C4-2B (cell line): ENCODE results near the gene AUTS2.

Experiments
- H3K27ac ChIP-seq: fragments of 450-650 bp; 2 replicates; pipeline ENCODE4 v1.5.1; 2017
- ZFX ChIP-seq: fragments of 450-650 bp; IDR thresholded peaks from 2 replicates; pipeline ENCODE4 v1.6.1; 2017
- TF ChIP-seq, protein P1 (sequence below): fragments of 450-650 bp; conservative IDR thresholded peaks from 2 replicates; pipeline ENCODE4 v1.5.1; 2017; ENCODE audit warnings: mild to moderate bottlenecking

Gene AUTS2

DNA sequence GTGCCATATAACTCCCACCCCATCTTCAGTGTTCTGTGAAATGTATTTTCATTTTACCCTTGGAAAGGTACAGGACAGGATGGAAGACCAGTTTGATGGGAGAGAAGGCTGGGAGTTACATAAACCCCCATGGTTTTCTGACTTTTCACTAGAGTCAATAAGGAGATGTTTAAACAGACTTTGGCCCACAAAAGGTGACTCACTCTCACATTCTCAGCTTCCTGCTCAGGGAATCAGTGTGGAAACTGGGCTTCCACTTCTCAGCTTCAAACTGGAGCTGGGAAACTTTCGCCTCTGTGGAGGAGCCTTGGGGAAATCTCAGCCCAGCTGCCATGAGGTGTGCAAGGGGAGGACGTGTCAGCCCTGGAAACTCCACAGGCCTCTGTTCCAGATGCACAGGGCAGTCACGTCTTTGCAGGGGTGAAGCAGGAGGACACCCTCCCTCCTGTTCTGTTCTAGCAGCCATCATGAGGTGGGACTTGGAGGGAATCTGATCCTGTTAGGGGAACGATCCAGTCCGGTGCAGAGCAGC is 973.2 kb downstream of the AUTS2 start:
- peak overlapping the region; percentile 28 for H3K27ac ChIP-seq
- no peak for TF ChIP-seq ZFX
- TF ChIP-seq, protein P1, sequence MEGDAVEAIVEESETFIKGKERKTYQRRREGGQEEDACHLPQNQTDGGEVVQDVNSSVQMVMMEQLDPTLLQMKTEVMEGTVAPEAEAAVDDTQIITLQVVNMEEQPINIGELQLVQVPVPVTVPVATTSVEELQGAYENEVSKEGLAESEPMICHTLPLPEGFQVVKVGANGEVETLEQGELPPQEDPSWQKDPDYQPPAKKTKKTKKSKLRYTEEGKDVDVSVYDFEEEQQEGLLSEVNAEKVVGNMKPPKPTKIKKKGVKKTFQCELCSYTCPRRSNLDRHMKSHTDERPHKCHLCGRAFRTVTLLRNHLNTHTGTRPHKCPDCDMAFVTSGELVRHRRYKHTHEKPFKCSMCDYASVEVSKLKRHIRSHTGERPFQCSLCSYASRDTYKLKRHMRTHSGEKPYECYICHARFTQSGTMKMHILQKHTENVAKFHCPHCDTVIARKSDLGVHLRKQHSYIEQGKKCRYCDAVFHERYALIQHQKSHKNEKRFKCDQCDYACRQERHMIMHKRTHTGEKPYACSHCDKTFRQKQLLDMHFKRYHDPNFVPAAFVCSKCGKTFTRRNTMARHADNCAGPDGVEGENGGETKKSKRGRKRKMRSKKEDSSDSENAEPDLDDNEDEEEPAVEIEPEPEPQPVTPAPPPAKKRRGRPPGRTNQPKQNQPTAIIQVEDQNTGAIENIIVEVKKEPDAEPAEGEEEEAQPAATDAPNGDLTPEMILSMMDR = no peak

DNA sequence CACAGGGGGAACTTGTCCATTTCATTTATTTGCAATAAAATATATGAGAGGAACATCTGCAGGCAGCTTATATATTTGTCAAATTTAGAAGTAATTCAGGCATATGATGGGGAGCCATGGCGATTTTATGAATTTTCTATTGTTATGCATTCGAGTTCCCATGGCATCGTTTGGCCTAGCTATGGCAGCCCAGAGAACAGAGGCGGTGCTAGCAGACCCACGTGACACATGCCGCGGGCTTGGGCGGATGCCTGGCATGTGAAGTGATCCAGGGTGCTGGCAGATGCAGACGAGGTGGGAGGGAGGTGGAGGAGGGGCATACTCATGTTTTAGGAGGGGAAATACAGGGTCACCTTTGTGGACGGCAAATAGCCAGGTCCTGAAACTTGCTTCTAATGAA is 973.7 kb downstream of the AUTS2 start:
- peak overlapping the region; percentile 28 for H3K27ac ChIP-seq
- no peak for TF ChIP-seq ZFX
- TF ChIP-seq, protein P1 = no peak

DNA sequence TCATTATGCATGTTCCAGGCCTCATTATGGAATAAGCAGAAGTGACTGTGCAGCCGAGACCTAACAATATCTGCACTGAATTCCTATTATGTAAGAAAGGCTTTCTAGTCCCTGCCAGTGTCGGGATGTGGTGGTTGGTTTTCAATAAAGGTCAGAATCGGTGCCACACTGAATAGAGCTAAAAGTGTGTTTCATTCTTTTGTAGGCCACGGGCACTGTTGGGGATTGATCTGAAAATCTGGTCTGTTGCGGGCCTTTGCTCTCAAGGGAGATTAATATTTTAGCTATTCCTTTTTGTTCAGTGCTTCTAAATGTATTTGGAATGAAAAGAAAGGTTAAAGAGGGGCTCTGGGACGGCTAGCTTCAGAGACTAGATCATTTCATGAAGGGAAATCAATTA is 974.3 kb downstream of the AUTS2 start:
- no peak overlapping the region for H3K27ac ChIP-seq
- no peak for TF ChIP-seq ZFX
- TF ChIP-seq, protein P1 = no peak

DNA sequence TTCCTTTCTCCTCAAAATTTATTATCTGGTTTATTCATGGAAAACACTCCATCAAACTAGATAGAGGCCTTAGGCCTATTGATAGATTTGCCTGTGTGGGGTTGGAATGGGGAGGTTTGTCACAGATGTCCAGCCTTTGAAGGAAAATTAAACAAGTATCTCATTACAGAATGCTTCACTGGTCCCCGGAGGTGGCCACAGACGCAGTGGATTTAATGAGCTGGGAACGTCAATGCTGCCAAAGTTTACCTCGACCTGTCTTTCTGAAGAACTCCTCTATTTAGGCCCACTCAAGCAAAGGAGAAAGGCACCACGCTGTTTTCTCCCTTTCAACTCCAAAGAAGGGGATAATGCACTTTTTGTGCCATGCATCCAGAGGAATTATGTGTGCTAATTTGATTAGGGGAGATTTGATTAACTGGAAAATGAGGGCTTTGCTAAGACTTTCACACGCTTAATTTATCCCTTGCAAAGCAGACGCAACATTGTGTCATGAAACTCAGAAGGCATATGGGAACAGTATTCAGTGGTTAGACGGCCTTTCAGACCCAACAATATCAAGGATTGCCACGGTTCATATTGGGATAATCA is 974.9 kb downstream of the AUTS2 start:
- TF ChIP-seq, protein P1 = no peak
- no peak for TF ChIP-seq ZFX
- no peak overlapping the region for H3K27ac ChIP-seq

DNA sequence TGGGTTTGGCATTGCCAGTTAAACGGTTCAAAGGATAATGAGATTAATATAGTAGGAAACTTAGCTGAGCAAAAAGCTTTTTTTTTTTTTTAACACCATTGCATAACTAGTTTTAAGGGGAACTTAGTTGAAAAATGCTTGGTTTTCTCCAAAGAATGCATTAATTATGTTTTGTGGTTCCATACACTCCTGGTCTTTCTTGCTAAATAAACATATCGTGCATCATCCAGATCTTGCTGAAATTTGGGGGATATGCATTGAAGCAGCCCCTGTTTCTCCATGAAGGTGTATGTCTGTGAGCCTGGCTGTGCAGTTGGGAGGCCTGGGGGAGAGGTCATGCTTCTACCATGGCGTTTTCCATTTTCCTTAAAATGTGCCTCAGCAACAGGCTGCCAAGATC is 975.4 kb downstream of the AUTS2 start:
- H3K27ac ChIP-seq = no peak overlapping the region
- TF ChIP-seq ZFX = no peak
- TF ChIP-seq, protein P1 = no peak

DNA sequence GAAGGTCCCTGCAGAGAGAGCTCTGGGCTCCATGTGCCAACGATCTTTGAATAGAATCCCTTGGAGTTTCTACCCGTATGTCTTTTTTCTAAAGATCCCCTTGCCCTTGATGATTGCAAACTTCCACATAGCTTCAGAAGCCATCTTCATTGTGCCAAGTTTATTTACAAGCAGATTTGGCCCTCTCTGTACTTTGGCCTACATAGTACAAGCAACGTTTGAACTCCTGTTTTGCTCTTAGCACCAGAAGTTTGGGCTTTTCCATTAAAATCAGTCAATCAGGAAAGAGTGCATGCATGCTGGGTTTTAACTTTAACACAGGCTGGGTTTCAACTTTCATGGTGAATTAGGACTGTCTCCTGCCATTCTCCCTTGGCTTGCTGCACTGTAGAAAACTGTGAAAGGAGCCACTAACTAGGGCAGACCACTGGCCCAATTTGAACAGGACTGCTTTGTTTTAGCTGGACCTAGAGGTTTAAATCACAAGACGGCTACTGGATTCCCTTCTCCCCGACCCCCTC is 976.1 kb downstream of the AUTS2 start:
- TF ChIP-seq, protein P1 = no peak
- no peak for TF ChIP-seq ZFX
- no peak overlapping the region for H3K27ac ChIP-seq

DNA sequence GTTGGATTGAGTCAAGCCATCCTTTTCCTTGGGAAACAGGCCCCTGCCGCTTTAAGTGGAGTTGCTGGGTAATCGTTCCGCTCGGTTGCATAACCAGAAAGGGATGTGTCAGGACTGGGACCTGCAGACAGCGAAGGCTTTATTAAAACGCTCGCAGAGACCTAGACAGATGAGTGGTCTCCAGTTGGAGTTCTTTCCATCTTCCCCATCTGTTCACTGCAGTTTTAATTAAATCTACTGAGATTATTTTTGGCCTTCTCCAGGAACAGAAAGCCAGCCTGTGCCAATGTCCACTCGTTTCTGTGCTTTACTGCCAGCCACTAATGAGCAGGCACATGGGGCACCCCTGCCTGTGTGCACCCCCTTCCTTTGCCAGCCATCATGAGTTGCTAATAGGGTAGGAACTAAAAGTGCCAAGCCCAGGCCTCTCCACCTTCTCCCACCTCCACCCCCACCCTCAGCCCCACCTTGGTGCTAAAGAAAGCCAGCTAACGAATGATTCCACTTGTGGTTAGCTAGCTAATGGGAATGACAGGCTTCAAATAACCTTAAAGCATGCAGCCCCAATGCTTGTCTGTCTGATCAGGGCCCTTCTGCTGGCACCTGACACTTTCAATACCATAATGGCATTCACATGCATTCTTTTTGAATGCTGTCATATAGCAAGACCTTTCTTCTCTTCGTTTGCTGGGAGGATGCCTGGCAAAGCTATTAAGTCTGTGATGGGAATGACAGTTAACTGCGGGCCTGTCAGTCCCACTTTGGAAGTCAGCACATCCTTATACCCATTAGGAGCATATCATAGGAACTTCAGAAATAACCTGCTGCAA is 976.9 kb downstream of the AUTS2 start:
- no peak overlapping the region for H3K27ac ChIP-seq
- TF ChIP-seq, protein P1 = no peak
- no peak for TF ChIP-seq ZFX
